Panc1 (cell line): ENCODE data around the gene GLRX. TPM values are rescaled to one million over a fixed set of nuclear protein-coding genes. Genes with fewer than 3 reads are reported as not detected.

Source experiments
- total RNA-seq: library from RNA; stranded (reverse); gene quantifications from one replicate; pipeline ENCODE4 v1.2.1, GENCODE V29; 2021; ENCODE audit not compliant: unreplicated experiment

GLRX gene
- total RNA-seq, 1 experiment from 2014 or later = 5.8 TPM

Other genes starting within 250 kb of the GLRX start
- gene GPR150, start 202.6 kb downstream of the GLRX start, total RNA-seq = 0.54 TPM
- 2.2 TPM for gene RFESD, start 175.9 kb downstream of the GLRX start, total RNA-seq
- gene SPATA9, start 139.7 kb downstream of the GLRX start, total RNA-seq = 0.15 TPM
- gene RHOBTB3, start 91.4 kb downstream of the GLRX start, total RNA-seq = 95.2 TPM
- gene ELL2, start 139.1 kb upstream of the GLRX start, total RNA-seq = 68.5 TPM